GM19455 (cell line): ENCODE measurements around the gene ZSWIM7.
"Not testable (repeated sequence)": the region's sequence is repeated elsewhere in the genome, so short reads cannot be mapped to it uniquely, and the experiment has no call there.

Source experiments
- ATAC-seq: cut with Tn5 transposase; IDR thresholded peaks from one replicate; pipeline ENCODE4 v1.9.1; 2021; ENCODE audit not compliant: unreplicated experiment

Gene ZSWIM7

DNA sequence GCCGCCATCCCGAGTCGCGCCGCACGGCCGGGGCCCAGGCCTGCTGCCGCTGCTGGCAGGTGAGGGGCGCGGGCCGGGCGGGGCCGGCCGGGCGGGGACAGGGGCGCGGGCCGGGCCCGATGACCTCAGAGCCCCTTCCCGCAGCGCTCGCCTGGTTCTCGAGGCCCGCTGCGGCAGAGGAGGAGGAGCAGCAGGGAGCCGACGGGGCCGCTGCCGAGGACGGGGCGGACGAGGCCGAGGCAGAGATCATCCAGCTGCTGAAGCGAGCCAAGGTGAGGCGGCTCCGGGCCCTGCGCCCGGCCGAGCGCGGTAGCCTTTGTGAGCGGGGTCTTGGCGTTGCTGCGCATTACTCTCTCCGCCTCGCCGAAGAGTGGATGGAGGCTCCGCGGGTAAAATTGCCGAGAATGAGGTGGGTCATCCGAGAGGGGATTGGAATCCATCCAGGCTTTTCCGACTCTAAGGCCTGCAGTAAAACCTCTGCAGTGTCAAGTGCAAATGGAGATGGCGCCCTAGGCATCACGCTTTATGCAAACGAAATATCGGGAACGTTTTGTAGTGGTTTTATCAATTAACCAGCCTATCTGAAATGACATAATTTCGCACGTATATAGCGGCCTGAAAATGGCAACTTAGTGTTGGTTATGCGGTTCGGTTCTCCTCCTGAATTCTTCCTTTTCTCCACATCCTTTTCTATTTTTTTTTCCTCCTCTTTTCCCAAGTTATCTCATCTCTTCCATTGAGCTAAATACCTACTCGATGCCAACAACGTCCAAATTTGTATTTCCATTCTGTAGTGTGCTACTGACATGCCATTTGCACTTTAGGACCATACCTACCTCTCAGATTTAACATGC, 697 bp upstream of the ZSWIM7 start:
- ATAC-seq = peak; percentile 41

DNA sequence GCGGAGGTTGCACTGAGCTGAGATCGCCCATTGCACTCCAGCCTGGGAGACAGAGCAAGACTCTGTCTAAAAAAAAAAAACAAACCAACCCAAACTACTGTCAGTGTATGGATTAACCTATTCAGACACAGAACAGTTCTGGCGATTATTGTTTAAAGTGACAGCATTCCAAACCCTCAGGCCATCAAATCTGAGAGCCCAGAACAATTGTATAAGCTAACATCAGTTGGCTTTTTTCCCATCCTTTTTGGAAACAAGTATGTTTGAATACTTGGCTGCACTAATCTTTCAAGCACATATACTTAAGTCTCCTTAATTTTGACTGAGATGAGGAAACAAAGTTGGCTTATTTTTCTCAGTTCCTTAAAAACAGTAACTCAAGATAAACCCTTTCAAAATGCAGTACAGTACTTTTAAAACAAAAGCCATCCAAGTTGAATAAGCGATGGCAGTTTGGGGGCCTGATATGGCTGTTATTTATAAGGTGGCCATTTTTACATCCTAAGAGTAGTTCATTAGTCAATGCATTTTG, 1.4 kb downstream of the ZSWIM7 start:
- no peak for ATAC-seq

DNA sequence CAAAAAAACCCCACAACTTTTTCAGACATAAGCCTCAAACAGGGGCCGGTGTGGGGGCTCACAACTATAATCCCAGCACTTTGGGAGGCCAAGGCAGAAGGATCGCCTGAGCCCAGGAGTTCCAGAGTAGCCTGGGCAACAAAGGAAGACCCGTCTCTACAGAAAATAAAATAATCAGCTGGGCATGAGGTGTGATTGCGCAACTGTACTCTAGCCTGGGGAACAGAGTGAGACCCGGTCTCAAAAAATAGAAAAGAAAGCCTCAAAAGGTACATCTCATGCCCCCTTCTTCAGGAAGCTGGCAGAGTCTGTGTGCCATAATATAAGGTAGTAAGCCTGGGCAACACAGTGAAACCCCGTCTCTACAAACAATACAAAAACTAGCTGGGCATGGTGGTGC, 3.2 kb downstream of the ZSWIM7 start:
- ATAC-seq = no peak

DNA sequence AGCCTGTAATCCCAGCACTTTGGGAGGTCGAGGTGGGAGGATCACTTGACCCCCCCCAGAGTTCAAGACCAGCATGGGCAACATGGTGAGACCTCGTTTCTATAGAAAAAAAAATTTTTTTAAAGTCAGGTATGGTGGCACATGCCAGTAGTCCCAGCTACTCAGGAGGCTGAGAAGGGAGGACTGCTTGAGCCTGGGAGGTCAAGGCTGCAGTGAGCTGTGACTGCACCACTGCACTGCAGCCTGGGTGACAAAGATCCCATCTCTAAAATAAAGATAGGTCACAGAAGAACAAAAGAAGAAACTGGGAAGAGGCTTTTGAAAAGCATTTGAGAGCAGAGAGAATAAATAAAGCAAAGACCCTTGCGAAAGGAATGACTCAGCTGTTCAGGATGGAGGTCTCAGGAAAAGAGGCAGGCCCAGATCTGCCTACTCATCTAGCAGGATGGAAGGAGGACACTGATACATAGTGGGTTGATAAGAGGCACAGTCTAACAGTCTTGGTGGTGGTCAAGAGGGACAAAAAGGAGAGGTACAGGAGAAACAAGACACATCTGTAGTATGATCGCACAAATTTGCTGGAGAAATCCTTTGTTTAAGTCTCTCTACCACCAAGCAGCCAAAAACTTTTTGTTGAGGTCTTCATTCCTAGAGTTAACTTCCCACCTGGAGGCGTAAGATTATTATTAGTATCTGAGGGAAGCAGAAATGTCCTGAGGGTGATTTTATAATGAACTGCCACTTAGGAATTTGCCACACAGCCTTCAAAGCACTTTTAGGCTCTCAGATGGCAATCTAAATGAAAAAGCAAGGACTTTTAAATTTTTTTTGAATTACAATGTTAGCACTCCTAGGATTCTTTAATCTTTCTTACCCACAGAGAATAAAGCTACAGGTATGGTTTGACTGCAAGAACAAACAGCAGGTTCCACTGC, 17.6 kb downstream of the ZSWIM7 start:
- no peak for ATAC-seq

DNA sequence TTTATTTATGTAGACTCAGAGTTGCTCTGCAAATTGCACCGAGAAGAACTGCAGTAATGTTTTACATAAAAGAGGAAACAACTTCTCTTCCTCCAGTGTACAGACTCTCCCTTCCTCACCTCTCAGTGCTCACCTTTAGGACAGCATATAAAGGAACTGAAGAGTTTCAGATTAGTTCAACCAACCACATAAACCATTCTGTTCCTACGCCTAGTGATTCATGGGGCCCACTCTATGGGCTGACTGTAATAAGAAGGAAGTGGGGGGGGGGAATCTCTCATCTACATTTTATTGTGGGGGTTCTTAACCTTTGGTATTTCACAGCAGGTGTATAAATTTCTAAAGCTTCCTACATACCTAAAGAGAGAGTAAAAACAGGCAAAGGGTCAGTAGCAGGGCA, 18.3 kb downstream of the ZSWIM7 start:
- ATAC-seq = peak; percentile 79

DNA sequence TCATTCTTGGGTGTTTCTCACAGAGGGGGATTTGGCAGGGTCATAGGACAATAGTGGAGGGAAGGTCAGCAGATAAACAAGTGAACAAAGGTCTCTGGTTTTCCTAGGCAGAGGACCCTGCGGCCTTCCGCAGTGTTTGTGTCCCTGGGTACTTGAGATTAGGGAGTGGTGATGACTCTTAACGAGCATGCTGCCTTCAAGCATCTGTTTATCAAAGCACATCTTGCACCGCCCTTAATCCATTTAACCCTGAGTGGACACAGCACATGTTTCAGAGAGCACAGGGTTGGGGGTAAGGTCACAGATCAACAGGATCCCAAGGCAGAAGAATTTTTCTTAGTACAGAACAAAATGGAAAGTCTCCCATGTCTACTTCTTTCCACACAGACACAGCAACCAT, 20.5 kb downstream of the ZSWIM7 start:
- not testable (repeated sequence) for ATAC-seq

DNA sequence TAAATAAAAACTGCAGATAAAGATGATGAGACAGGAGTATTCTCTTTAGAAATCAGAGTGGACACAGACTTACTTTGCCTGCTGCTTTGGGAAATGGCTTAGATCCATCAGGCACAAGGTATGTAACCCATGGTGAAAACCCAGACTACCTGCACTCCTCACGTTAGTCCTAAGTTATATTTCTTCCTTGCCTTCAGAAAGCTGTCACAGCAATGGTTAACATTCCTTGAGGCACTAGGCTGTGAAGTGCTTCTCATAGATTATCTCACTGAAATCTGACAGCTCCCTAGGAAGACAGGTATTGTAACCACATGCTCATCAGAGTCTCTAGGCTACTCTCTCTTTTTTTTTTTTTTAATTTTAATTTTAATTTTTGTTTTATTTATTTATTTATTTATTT, 20.9 kb downstream of the ZSWIM7 start:
- ATAC-seq = no peak

DNA sequence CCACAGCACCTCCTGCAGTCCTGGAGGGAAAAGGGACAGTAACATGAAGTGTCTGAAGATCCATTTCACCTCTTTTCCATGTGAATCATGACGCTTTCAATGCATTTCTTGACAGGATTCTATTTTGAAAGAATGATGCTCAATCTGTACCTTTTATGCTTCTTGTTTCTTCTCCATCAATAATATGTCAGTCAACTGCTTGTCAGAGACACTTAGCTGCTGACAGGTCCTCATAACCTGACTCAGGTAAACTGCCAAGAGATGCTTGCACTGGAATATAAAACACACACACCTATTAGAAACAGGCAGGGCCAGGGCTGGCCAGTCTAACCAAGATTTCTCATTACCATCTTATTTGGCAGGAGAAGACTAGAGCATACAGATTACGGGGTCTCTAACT, 21.6 kb downstream of the ZSWIM7 start:
- no peak for ATAC-seq

DNA sequence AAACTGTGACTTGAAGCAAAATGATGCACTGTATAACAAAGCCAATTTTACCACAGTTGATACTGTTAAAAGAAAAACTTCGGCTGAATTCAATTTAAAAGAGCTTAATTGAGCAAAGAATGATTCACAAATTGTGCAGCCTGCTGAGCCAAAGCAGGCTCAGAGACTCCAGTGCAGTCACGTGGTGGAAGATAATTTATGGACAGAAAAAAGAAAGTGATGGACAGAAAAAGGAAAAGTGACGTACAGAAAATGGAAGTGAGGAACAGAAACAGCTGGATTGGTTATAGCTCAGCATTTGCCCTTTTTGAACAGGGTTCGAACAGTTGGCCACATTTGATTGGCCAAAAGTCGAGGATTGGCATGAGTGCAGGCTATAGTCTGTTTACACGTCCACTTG, 25.7 kb downstream of the ZSWIM7 start:
- no peak for ATAC-seq

DNA sequence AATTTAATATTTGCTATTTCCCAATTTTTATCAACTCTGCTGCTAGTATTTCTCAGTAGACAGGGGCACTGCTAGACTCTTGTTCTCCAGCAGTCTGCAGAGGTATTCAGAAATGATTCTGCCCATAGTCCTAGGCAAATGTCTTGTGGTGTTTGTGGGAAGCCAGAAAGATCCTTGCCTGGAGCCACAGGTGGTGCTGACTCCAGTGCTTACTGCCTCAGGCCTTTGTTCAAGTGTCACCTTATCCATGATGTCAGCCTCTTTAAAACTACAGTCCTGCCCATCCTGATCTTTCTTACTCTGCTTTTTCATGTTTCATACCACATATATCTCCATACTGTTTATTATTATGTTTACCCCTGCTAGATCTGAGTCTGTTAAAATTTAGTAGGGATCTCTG, 26.5 kb downstream of the ZSWIM7 start:
- ATAC-seq = no peak

DNA sequence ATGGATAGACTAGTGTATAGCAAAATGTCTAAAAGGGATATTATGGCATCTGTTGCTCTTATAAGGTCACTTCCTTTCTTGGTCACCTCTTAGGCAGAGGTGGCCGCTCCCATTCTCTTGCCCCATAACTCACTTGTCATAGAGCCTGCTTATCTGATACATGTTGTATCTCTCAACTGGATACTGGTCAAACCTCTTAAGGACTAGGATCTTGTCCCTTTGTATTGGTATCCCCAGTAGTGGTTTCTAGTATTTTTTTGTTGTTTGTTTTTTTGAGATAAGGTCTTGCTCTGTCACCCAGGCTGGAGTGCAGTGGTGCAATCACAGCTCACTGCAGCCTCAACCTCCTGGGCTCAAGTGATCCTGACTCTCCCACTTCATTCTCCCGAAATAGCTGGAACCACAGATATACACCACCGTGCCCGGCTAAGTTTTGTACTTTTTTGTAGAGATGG, 27.0 kb downstream of the ZSWIM7 start:
- no peak for ATAC-seq

DNA sequence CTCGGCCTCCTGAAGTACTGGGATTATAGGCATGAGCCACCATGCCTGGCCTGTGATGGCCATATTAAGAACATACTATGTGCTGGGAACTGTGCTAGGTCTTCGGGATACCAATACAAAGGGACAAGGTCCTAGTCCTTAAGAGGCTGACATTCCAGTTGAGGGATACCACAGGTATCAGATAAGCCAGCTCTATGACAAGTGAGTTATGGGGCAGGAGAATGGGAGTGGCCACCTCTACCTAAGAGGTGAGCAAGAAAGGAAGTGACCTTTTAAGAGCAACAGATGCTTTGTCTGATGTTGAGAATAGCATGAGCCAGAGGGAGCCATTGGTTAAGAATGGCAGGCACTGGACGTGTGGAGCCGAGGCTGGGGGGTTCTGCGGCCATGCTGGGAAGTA, 27.6 kb downstream of the ZSWIM7 start:
- no peak for ATAC-seq

DNA sequence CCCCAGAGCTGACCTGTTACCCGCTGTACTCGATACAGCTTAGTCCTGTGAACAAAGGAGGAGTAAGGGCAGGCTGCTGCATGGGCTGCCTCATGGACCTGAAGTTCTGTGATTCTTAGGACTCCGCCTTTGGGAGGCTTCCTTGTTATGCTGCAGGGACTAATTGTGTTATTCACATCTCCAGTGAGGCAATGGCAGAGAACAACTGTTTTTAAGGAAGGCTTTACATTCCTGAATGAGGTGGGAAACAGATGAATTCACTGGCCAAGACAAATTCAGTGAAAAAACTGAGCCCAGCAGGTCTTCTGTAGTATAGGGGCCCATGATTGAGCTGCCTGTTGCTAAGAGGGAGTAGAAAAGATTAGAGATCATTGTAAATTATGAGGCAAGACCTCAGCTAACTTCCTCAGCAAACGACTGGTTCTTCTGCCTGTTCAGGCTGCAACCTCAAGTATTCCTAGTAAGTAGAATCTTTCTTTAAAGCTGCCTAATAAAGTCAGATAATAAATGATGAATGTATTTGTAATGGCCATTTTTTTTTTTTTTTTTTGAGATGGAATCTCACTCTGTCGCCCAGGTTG, 28.3 kb downstream of the ZSWIM7 start:
- ATAC-seq = no peak

DNA sequence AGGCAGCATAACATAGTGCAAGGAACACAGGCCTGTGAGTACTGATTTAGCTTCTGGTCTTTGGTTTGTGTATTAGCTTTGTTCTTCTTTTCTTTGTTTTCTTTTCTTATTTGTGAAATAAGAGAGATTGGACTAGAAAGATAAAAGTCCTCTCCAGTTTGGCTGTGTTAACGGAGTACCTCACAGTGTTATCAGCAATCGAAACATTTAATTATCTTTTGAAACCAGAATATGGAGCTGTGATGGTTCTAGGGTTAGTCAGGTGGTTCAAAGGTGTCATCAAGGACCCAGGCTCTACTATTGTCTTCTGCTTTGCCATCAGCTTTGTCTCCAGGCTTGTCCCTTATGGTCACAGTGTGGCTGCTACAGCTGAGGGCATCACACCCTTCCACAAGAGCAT, 29.0 kb downstream of the ZSWIM7 start:
- ATAC-seq = no peak

DNA sequence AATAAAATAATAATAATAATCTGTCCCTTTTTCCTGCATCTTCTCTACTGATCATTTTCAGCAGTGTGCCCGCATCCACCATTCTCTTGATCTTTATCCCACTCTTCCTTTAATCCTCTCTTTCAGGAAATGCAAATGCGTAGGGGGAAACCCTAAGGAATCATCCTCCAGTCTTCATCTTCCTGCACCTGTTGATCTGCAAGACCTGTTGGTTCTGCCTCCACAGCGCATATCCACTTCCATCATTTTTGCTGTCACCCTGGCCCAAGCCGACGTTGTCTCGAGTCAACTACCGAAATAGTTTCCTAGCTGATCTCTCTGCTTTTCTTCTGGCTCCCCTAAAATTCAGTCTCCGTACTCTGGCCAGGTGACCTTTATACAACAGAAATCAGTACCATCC, 30.0 kb downstream of the ZSWIM7 start:
- ATAC-seq = no peak

DNA sequence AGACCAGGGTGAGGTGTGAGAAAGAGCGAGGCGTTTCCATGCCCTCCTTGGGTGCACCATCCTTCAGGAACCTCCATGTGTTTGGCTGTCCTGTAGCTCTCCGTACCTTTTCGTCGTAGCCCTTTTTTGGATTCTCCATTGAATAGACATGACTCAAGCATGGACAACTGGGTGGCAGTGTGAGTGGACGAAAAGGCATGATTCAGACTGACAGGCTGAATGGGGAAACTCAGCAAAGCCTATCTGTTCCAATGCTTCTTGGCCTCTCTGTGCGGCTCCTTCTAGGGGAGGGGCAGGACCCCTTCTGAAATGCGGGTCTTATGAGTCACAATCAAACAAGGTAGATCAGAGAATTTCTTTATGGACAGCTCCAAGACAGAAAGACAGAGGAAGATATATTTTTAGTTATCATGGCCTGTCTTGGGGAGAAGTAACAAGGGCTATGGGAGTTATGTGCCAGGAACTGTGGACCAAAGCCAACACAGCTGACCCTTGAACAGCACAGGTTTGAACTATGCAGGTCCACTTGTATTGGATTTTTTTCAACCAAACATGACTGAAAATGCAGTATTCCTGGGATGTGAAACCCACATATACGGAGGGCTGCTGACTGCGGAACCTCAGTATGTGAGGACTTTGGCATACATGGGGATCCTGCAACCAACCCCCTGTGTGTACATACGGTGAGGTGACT, 31.7 kb downstream of the ZSWIM7 start:
- ATAC-seq = no peak

DNA sequence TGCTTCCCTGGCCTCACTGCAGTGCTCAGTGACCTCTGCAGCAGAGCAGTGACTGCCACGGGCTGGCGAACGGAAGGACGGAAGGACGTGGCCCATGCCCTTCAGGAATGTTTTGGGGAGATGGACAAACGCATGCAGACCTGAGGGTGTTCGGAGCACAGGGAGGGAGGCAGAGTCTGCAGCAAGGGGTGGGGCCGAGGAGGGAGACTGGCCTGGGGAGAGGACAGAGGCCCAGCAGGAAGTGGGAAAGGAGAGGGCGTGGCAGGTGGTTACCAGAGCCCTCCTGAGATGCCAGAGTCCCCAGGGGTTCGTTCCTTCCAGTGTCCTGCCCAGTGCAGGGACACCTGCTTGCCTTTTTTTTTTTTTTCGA, 32.6 kb downstream of the ZSWIM7 start:
- ATAC-seq = no peak

DNA sequence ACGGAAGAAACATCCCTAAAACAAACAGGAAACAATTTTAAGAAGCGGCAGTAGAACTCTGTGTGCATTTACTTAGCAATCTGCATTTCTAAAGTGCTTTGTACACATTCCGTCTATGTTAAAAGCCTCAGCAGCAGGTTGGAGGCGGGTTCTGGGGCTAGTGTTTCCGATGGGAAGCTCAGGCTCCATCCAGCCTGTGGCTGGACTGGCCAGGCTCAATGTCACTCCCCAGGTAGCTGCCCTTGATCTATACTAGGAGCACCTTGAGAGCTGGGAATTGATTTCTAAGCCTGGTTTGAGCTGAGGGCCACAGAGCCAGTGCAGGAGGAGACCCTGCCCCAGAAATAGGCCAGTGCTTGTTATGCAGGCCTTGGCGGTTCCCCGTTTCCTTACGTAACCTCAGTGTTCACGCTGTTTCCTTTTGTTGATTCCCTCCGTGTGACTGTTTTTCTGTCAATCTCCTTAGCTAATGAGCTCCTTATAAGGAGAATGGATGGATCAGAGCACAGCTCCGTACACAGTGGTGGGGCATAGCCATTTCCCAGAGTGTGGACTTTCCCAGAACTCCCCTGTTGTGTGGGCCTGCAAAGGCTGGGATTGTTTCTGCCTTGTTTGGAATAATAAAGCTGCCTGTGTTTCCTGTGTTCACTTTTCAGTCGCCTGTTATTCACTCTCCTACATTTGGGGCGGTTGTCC, 33.2 kb downstream of the ZSWIM7 start:
- ATAC-seq = no peak

DNA sequence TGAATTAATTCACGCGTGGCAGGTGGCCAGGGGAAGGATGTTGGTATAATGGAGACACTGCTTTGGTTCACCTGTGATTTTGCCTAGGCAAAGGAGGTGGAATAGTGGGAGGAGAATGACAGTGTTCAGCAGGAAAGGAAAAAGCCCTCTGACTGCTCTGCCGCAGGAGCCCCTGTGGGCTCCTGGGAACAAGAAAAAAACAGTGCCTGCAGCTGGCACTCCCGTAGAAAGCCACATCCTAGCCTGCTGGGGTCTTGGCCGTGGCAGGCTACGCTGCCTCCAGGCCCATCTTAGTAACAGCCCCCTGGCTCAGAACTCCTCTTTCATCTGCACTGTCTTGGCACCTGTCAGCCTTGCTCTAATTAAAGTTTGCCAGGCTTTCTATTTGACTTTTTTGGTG, 34.0 kb downstream of the ZSWIM7 start:
- no peak for ATAC-seq

DNA sequence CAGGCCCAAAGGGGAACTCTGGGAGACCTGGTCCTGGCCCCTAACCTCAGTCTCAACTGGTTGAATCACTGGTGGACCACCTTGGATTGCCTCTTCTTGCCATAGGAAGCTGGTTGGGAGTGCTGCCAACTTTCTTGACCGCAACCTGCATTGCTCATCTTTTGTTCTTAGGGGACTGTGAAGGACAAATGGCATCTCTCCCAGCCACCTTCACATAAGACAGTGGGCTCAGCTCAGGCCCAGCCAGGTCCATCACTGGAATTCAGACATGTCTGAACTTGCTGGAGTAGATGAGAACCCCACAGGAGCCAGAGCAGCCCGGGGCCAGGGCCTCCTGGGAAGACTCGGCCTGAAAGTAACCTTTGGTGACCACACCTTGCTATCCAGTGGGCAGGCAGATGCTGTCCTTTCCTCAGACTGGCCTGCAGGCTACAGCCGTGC, 35.8 kb downstream of the ZSWIM7 start:
- no peak for ATAC-seq
